SH-SY5Y (cell line): Measurements from ENCODE around the gene IFI44.
A peak's percentile ranks its signal among the peaks of the same experiment; 100 is the strongest.

Experiments used
- GATA2 ChIP-seq: IDR thresholded peaks from 2 replicates; pipeline ENCODE4 v1.6.1; 2011; ENCODE audit warnings: mild to moderate bottlenecking, low read depth, low read length
- GATA3 ChIP-seq: IDR thresholded peaks from 2 replicates; pipeline ENCODE4 v1.6.1; 2011; ENCODE audit warnings: low read depth, mild to moderate bottlenecking, low read length, moderate library complexity

The IFI44 gene

GRCh38 chr1:78627321-78627720, 22.3 kb upstream of the IFI44 start:
- no peak for TF ChIP-seq GATA3
- no peak for TF ChIP-seq GATA2

- TF ChIP-seq GATA3 (no peak), GATA2 (no peak)
Observed at GRCh38 chr1:78630600-78630999, 19.0 kb upstream of the IFI44 start.

GRCh38 chr1:78633209-78633608, 16.4 kb upstream of the IFI44 start:
- no peak for TF ChIP-seq GATA2
- no peak for TF ChIP-seq GATA3

- no peak for TF ChIP-seq GATA2
- no peak for TF ChIP-seq GATA3
Observed at GRCh38 chr1:78640462-78640861, 9.2 kb upstream of the IFI44 start.

- no peak for TF ChIP-seq GATA2
- TF ChIP-seq GATA3 = no peak
Observed at GRCh38 chr1:78641558-78641957, 8.1 kb upstream of the IFI44 start.

- TF ChIP-seq GATA2 = no peak
- TF ChIP-seq GATA3 = no peak
Observed at GRCh38 chr1:78645723-78646122, 3.9 kb upstream of the IFI44 start.

- TF ChIP-seq GATA3 (no peak), GATA2 (no peak)
Observed at GRCh38 chr1:78647238-78647637, 2.4 kb upstream of the IFI44 start.

- TF ChIP-seq GATA2 (no peak), GATA3 (no peak)
Observed at GRCh38 chr1:78650114-78650660, 556 bp downstream of the IFI44 start.

- TF ChIP-seq GATA3 = no peak
- no peak for TF ChIP-seq GATA2
Observed at GRCh38 chr1:78651241-78651640, 1.6 kb downstream of the IFI44 start.

GRCh38 chr1:78652019-78652560, 2.5 kb downstream of the IFI44 start:
- no peak for TF ChIP-seq GATA3
- no peak for TF ChIP-seq GATA2

- TF ChIP-seq GATA2 = no peak
Observed at GRCh38 chr1:78658901-78659300, 9.3 kb downstream of the IFI44 start.

GRCh38 chr1:78663923-78664322, 14.3 kb downstream of the IFI44 start:
- TF ChIP-seq GATA3 (no peak), GATA2 (no peak)

- no peak for TF ChIP-seq GATA3
- TF ChIP-seq GATA2 = no peak
Observed at GRCh38 chr1:78664763-78665162, 15.1 kb downstream of the IFI44 start.

GRCh38 chr1:78665809-78666208, 16.2 kb downstream of the IFI44 start:
- no peak for TF ChIP-seq GATA2
- no peak for TF ChIP-seq GATA3

- no peak for TF ChIP-seq GATA3
- no peak for TF ChIP-seq GATA2
Observed at GRCh38 chr1:78667939-78668338, 18.3 kb downstream of the IFI44 start.

- TF ChIP-seq GATA2 (peak; percentile 59), GATA3 (peak; percentile 64; the same call in 1 of the 2 replicates)
Observed at GRCh38 chr1:78668427-78668826, 18.8 kb downstream of the IFI44 start.
